Suprapubic skin (tissue), 4 donors: ENCODE results near the gene CFAP46. TPM values are rescaled to one million over a fixed set of nuclear protein-coding genes. Genes with fewer than 3 reads are reported as not detected.
"Not testable (repeated sequence)": the region's sequence is repeated elsewhere in the genome, so short reads cannot be mapped to it uniquely, and the experiment has no call there.

Experiments
- DNase-seq, 2 donors: peaks; one replicate each; pipeline ENCODE4 v3.0.0-alpha.2; 2019; ENCODE audit warnings: low spot score in 2 of 2
- H3K27ac ChIP-seq: fragments of 200-600 bp; sonication (generic); one replicate; pipeline ENCODE4 v1.5.1; 2019
- H3K27me3 ChIP-seq: fragments of 200-600 bp; sonication (generic); one replicate; pipeline ENCODE4 v1.5.1; 2019
- H3K36me3 ChIP-seq: fragments of 200-600 bp; sonication (generic); one replicate; pipeline ENCODE4 v1.5.1; 2019
- H3K4me1 ChIP-seq: fragments of 200-600 bp; sonication (generic); one replicate; pipeline ENCODE4 v1.5.1; 2019
- H3K4me3 ChIP-seq: fragments of 200-600 bp; sonication (generic); one replicate; pipeline ENCODE4 v1.5.1; 2019; ENCODE audit warnings: mild to moderate bottlenecking
- H3K9me3 ChIP-seq: fragments of 200-600 bp; sonication (generic); one replicate; pipeline ENCODE4 v1.5.1; 2019
- CTCF ChIP-seq, 2 donors: fragments of 200-600 bp in 1 of 2; fragments of 450-650 bp in 1 of 2; sonication (generic) in 1 of 2; IDR thresholded peaks; one replicate each; pipeline ENCODE4 v1.5.1; 2016 to 2019; ENCODE audit warnings: antibody characterized with exemption in 2 of 2, mild to moderate bottlenecking in 1 of 2, moderate library complexity in 1 of 2
- EP300 ChIP-seq: sonication (generic); formaldehyde crosslinking; IDR thresholded peaks from one replicate; pipeline ENCODE4 v1.6.1; 2017; ENCODE audit warnings: antibody characterized with exemption
- POLR2A ChIP-seq, 2 donors: fragments of 450-650 bp; IDR thresholded peaks; one replicate each; pipeline ENCODE4 v1.6.1; 2017; ENCODE audit warnings: antibody characterized with exemption in 2 of 2, mild to moderate bottlenecking in 2 of 2, moderate library complexity in 2 of 2
- POLR2AphosphoS5 ChIP-seq, 3 donors: sonication (generic); formaldehyde crosslinking; IDR thresholded peaks; one replicate each; pipeline ENCODE4 v1.6.1; 2017; ENCODE audit warnings: antibody characterized with exemption in 3 of 3
- WGBS: methylation state at CpG from one replicate; pipeline ENCODE4 v1.1.5; 2018; 5-methylcytosine and 5-hydroxymethylcytosine counted together
- total RNA-seq, 4 donors: library from RNA; depleted of rRNA; stranded (reverse); fragments of >200 nt; gene quantifications; one replicate each; pipeline ENCODE4 v1.1.0, GENCODE V29; 2016

CFAP46 gene
- total RNA-seq, 4 donors from 2014 or later, result 0.11 to 0.21 TPM; not detected in 2

GRCh38 chr10:132905661-132906060 is 36.7 kb downstream of the CFAP46 start:
- peak in 1 of 2 donors; percentile 21 for DNase-seq
- Histone ChIP-seq H3K9me3 (no peaks in the 10 kb centered on the region), H3K4me3 (no peak overlapping the region), H3K27ac (no peak overlapping the region), H3K4me1 (peaks cover 4% of the 10 kb centered on the region), H3K27me3 (peaks cover 7% of the 10 kb centered on the region), H3K36me3 (no peaks in the 10 kb centered on the region)
- TF ChIP-seq CTCF (IDR thresholded peaks at IDR 0.05), result no peak
- no peak for TF ChIP-seq POLR2AphosphoS5 (IDR thresholded peaks at IDR 0.05)
- 100% methylated on average over 1 of the region's 1 CpG for WGBS

- Histone ChIP-seq H3K9me3 (no peaks in the 10 kb centered on the region), H3K4me1 (peaks cover 4% of the 10 kb centered on the region), H3K27ac (no peak overlapping the region), H3K4me3 (no peak overlapping the region), H3K27me3 (peaks cover 4% of the 10 kb centered on the region), H3K36me3 (no peaks in the 10 kb centered on the region)
- TF ChIP-seq CTCF (IDR thresholded peaks at IDR 0.05), result no peak
- no peak for TF ChIP-seq POLR2A (IDR thresholded peaks at IDR 0.05)
- no peak for TF ChIP-seq POLR2AphosphoS5 (IDR thresholded peaks at IDR 0.05)
- no peak for TF ChIP-seq EP300
- peak in 1 of 2 donors; percentile 28 for DNase-seq
- 85% methylated on average over 21 of the region's 21 CpGs for WGBS
Observed at GRCh38 chr10:132904814-132905649, 37.3 kb downstream of the CFAP46 start.

GRCh38 chr10:132904181-132904813 is 38.1 kb downstream of the CFAP46 start:
- no peak overlapping the region for H3K27ac ChIP-seq
- no peak for DNase-seq
- H3K9me3 ChIP-seq, result no peaks in the 10 kb centered on the region
- no peaks in the 10 kb centered on the region for H3K27me3 ChIP-seq
- H3K4me3 ChIP-seq, result no peak overlapping the region
- H3K36me3 ChIP-seq, result no peaks in the 10 kb centered on the region
- TF ChIP-seq POLR2A (IDR thresholded peaks at IDR 0.05) (no peak), CTCF (IDR thresholded peaks at IDR 0.05) (peak; percentile 27 to 58)
- 30% methylated on average over 15 of the region's 15 CpGs for WGBS
- H3K4me1 ChIP-seq, result peaks cover 4% of the 10 kb centered on the region

GRCh38 chr10:132902656-132903575 is 39.5 kb downstream of the CFAP46 start:
- peak overlapping the region; percentile 74 for H3K27ac ChIP-seq
- DNase-seq, H3K36me3 ChIP-seq, H3K9me3 ChIP-seq, H3K4me3 ChIP-seq, H3K27me3 ChIP-seq, H3K4me1 ChIP-seq: not testable (repeated sequence)
- WGBS, result 58% methylated on average over 17 of the region's 19 CpGs

GRCh38 chr10:132901351-132901750 is 41.0 kb downstream of the CFAP46 start:
- Histone ChIP-seq H3K36me3 (no peaks in the 10 kb centered on the region), H3K27me3 (peaks cover 8% of the 10 kb centered on the region), H3K27ac (no peak overlapping the region), H3K4me1 (peaks cover 4% of the 10 kb centered on the region), H3K4me3 (no peak overlapping the region), H3K9me3 (no peaks in the 10 kb centered on the region)
- WGBS, result 89% methylated on average over 7 of the region's 7 CpGs
- DNase-seq, result no peak
- no peak for TF ChIP-seq EP300
- TF ChIP-seq POLR2AphosphoS5 (IDR thresholded peaks at IDR 0.05), result no peak
- TF ChIP-seq CTCF (IDR thresholded peaks at IDR 0.05), result no peak
- TF ChIP-seq POLR2A (IDR thresholded peaks at IDR 0.05), result no peak
